NCI-H187 (cell line): Measurements from ENCODE around the gene TNNT1.
"Not testable (repeated sequence)": the region's sequence is repeated elsewhere in the genome, so short reads cannot be mapped to it uniquely, and the experiment has no call there.

ENCODE experiments used
- DNase-seq, 2 experiments: peaks; one replicate each; lab custom pipeline; 2025; lab: John Stamatoyannopoulos, UW

The TNNT1 gene

GRCh38 chr19:55149078-55150003 is at the start of gene TNNT1:
TSS of gene TNNT1 (minus strand) at chr19:55149206. CDS start at chr19:55147157, 2,049 bp downstream.
- no peak for DNase-seq

GRCh38 chr19:55198651-55199050 is 49.6 kb upstream of the TNNT1 start:
- DNase-seq: no peak

GRCh38 chr19:55197528-55197927 is 48.5 kb upstream of the TNNT1 start:
- no peak for DNase-seq

- no peak for DNase-seq
These were observed 47.8 kb upstream of the TNNT1 start for GRCh38 chr19:55196803-55197202.

GRCh38 chr19:55193481-55193880 is 44.5 kb upstream of the TNNT1 start:
- no peak for DNase-seq

- no peak for DNase-seq
These were observed 40.4 kb upstream of the TNNT1 start for GRCh38 chr19:55189403-55189835.

- no peak for DNase-seq
These were observed 39.6 kb upstream of the TNNT1 start for GRCh38 chr19:55188625-55189024.

GRCh38 chr19:55186080-55186479 is 37.1 kb upstream of the TNNT1 start:
- no peak for DNase-seq

- DNase-seq: no peak
These were observed 32.7 kb upstream of the TNNT1 start for GRCh38 chr19:55181740-55182139.

GRCh38 chr19:55179606-55180484 is 30.8 kb upstream of the TNNT1 start, which contains the start of gene SYT5:
TSS of gene SYT5 (minus strand) at chr19:55180289. CDS start at chr19:55179041, 1,248 bp downstream.
- no peak for DNase-seq

GRCh38 chr19:55178781-55179599 is 30.0 kb upstream of the TNNT1 start:
- DNase-seq: peak; percentile 83

GRCh38 chr19:55176076-55176475 is 27.1 kb upstream of the TNNT1 start:
- DNase-seq: no peak

GRCh38 chr19:55175117-55175867 is 26.3 kb upstream of the TNNT1 start:
- DNase-seq: no peak

GRCh38 chr19:55174425-55175116 is 25.6 kb upstream of the TNNT1 start:
- no peak for DNase-seq

GRCh38 chr19:55173714-55174409 is 24.9 kb upstream of the TNNT1 start:
- no peak for DNase-seq

- no peak for DNase-seq
These were observed 24.2 kb upstream of the TNNT1 start for GRCh38 chr19:55173186-55173713.

- no peak for DNase-seq
These were observed 23.7 kb upstream of the TNNT1 start for GRCh38 chr19:55172741-55173140.

- not testable (repeated sequence) for DNase-seq
These were observed 23.3 kb upstream of the TNNT1 start for GRCh38 chr19:55172318-55172717.

GRCh38 chr19:55171440-55171839 is 22.4 kb upstream of the TNNT1 start:
- no peak for DNase-seq
